ENCODE results near the gene MBD3L5.

DNA sequence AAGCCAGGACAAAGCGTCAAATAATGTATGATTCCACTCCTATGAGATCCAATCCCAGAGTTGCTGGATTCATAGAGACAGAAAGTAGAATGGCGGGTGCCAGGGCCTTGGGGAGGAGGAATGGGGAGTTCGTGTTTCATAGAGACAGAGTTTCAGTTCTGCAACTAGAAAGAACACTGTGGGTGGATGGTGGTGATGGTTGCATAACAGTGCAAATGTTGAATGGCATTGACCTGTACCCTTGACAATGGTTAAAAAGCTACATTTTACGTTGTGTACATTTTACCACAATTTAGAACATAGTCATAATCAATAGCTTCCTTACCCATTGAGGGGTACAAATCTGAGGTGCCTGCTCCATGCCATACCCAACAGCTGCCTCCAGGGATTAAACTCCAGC is 42.5 kb upstream of the MBD3L5 start:
- TF ChIP-seq POLR2A (IDR thresholded peaks at IDR 0.05; ENCODE audit: low read depth, low read length): no peak
- no peak for TF ChIP-seq POLR2AphosphoS5 (IDR thresholded peaks at IDR 0.05; ENCODE audit: low read depth, low read length)
- TF ChIP-seq TAF1 (IDR thresholded peaks at IDR 0.05; ENCODE audit: low read depth, low read length): no peak

All from GM12891 (cell line).